ENCODE data around the gene TEN1.

GRCh38 chr17:76022285-76022684 is 43.2 kb downstream of the TEN1 start:
- TF ChIP-seq CTCF (IDR thresholded peaks at IDR 0.05; ENCODE audit: insufficient read depth, low read length, poor library complexity, severe bottlenecking) (no peak), EZH2phosphoT487 (conservative IDR thresholded peaks at IDR 0.05; ENCODE audit: low read length) (no peak)

Data from SU-DHL-6 (cell line).